GM12878 (cell line): ENCODE results near the gene GALNT11. TPM values are rescaled to one million over a fixed set of nuclear protein-coding genes. Genes with fewer than 3 reads are reported as not detected.

ENCODE experiments used
- ATAC-seq: fragments of 200-7000 bp; cut with Tn5 transposase; 3 replicates; pipeline ENCODE4 v1.9.1; 2020; ENCODE audit warnings: mild to moderate bottlenecking, moderate library complexity
- BruUV-seq: library from RNA; stranded (reverse); fragments of 400-500 nt; replicated peaks from 2 replicates; lab custom pipeline; 2021; lab: Mats Ljungman, UMichigan
- CTCF ChIA-PET: fragments of 300-600 bp; sonication (Branson Sonifier 250); formaldehyde crosslinking; extraction: SDS; loops from one replicate; lab custom pipeline; 2021; ENCODE audit warnings: inconsistent platforms; lab: Yijun Ruan, JAX
- POLR2A ChIA-PET: fragments of 350-600 bp; formaldehyde crosslinking; extraction: SDS; loops from one replicate; lab custom pipeline; 2021; ENCODE audit warnings: inconsistent platforms; lab: Charles Lee
- RAD21 ChIA-PET: fragments of 300-600 bp; sonication (Branson Sonifier 250); formaldehyde crosslinking; loops from one replicate; lab custom pipeline; 2023; ENCODE audit warnings: antibody characterized with exemption; ENCODE audit not compliant: unreplicated experiment; lab: Charles Lee
- SMC1A ChIA-PET: fragments of 300-600 bp; sonication (Branson Sonifier 250); formaldehyde crosslinking; loops from one replicate; lab custom pipeline; 2023; ENCODE audit not compliant: unreplicated experiment, uncharacterized antibody; lab: Charles Lee
- DNase-seq: peaks from one replicate; pipeline ENCODE4 v3.0.0-alpha.2; 2011; ENCODE audit warnings: low read depth, low spot score
- FAIRE-seq: peaks from 3 replicates; lab custom pipeline; 2011; peaks lifted over from hg19 to GRCh38; lab: Jason Lieb, UNC
- H2AFZ ChIP-seq: 2 replicates; pipeline ENCODE4 v1.6.0; 2011; ENCODE audit warnings: low read depth, low read length, control low read depth; ENCODE audit not compliant: control insufficient read depth
- H3K27ac ChIP-seq: 2 replicates; pipeline ENCODE4 v1.5.1; 2011; ENCODE audit warnings: control low read depth; ENCODE audit not compliant: control insufficient read depth, insufficient read depth
- H3K27me3 ChIP-seq, 2 experiments: replicated peaks in 1 of 2; 2 replicates each; pipeline versions ENCODE4 v1.6.0 to v1.6.1; 2011; ENCODE audit warnings: low read length in 1 of 2; ENCODE audit not compliant: control insufficient read depth in 2 of 2, insufficient read depth in 2 of 2
- H3K36me3 ChIP-seq, 2 experiments: 2 replicates each; pipeline ENCODE4 v1.5.1; 2011; ENCODE audit warnings: low read length in 1 of 2; ENCODE audit not compliant: control insufficient read depth in 2 of 2, insufficient read depth in 2 of 2
- H3K4me1 ChIP-seq: 2 replicates; pipeline ENCODE4 v1.6.1; 2011; ENCODE audit warnings: mild to moderate bottlenecking, low read length, moderate library complexity, mixed read lengths; ENCODE audit not compliant: control insufficient read depth, insufficient read depth
- H3K4me2 ChIP-seq: 2 replicates; pipeline ENCODE4 v1.6.0; 2011; ENCODE audit warnings: control low read depth; ENCODE audit not compliant: control insufficient read depth, insufficient read depth
- H3K4me3 ChIP-seq: fragments of 200-600 bp; sonication (generic); 2 replicates; pipeline ENCODE4 v1.5.1; 2016
- H3K79me2 ChIP-seq: 2 replicates; pipeline ENCODE4 v1.6.0; 2011; ENCODE audit warnings: low read length; ENCODE audit not compliant: control insufficient read depth, insufficient read depth
- H3K9ac ChIP-seq: 2 replicates; pipeline ENCODE4 v1.8.0; 2011; ENCODE audit warnings: low read length, control low read depth, mixed read lengths; ENCODE audit not compliant: control insufficient read depth, insufficient read depth
- H3K9me3 ChIP-seq: replicated peaks from 3 replicates; pipeline ENCODE4 v1.5.1; 2011; ENCODE audit warnings: mild to moderate bottlenecking, low read length; ENCODE audit not compliant: control insufficient read depth, insufficient read depth
- H4K20me1 ChIP-seq: 2 replicates; pipeline ENCODE4 v1.6.0; 2011; ENCODE audit not compliant: control insufficient read depth, insufficient read depth
- CEBPB ChIP-seq, 2 experiments: fragments of 150-350 bp in 1 of 2; IDR thresholded peaks; 2 replicates each; pipeline ENCODE4 v1.6.1; 2012 to 2014; ENCODE audit warnings: low read depth in 2 of 2, low read length in 2 of 2, borderline replicate concordance in 1 of 2, inconsistent platforms in 1 of 2
- CHD2 ChIP-seq: IDR thresholded peaks from 2 replicates; pipeline ENCODE4 v1.6.1; 2011; ENCODE audit warnings: low read depth, low read length, improper control_type of control experiment, borderline replicate concordance
- EGR1 ChIP-seq, 2 experiments: IDR thresholded peaks; 1 replicate in 1 of 2; 2 replicates in 1 of 2; pipeline ENCODE4 v1.6.1; 2011 to 2012; ENCODE audit warnings: low read depth in 2 of 2, low read length in 2 of 2, borderline replicate concordance in 1 of 2, mild to moderate bottlenecking in 1 of 2, moderate library complexity in 1 of 2
- LARP7 ChIP-seq: fragments of 450-650 bp; IDR thresholded peaks from 2 replicates; pipeline ENCODE4 v1.6.1; 2017; ENCODE audit warnings: mild to moderate bottlenecking
- NRF1 ChIP-seq: conservative IDR thresholded peaks from 2 replicates; pipeline ENCODE4 v1.6.1; 2011; ENCODE audit warnings: mild to moderate bottlenecking, low read depth, low read length, improper control_type of control experiment
- RELA ChIP-seq: fragments of 450-650 bp; IDR thresholded peaks from 2 replicates; pipeline ENCODE4 v1.8.0; 2014; ENCODE audit warnings: borderline replicate concordance; ENCODE audit not compliant: partially characterized antibody
- SMARCA5 ChIP-seq: fragments of 450-650 bp; IDR thresholded peaks from 2 replicates; pipeline ENCODE4 v1.6.1; 2017; ENCODE audit warnings: mild to moderate bottlenecking
- TCF3 ChIP-seq: IDR thresholded peaks from 2 replicates; pipeline ENCODE4 v1.6.1; 2012; ENCODE audit warnings: low read depth, mild to moderate bottlenecking, low read length, borderline replicate concordance; ENCODE audit not compliant: insufficient read depth
- WGBS: methylation state at CpG from one replicate; pipeline ENCODE4 v1.1.6; 2016; ENCODE audit warnings: low lambda C conversion rate; ENCODE audit not compliant: insufficient replicate concordance, insufficient coverage; ENCODE audit errors: missing lambda C conversion rate; 5-methylcytosine and 5-hydroxymethylcytosine counted together
- in situ Hi-C: fragments of 300-500 bp; cut with MboI; formaldehyde crosslinking; loops from 9 replicates; pipeline ENCODE4 v1.14.3; 2018; ENCODE audit warnings: mixed read lengths
- intact Hi-C: fragments of 100-400 bp; cut with micrococcal nuclease; formaldehyde crosslinking; loops from one replicate; pipeline ENCODE4 v1.14.2; 2022; ENCODE audit not compliant: unreplicated experiment
- polyA plus RNA-seq, 11 experiments: library from polyadenylated mRNA; depleted of rRNA in 4 of 11; unstranded in 6 of 11; stranded (reverse) in 5 of 11; fragments of >200 nt; fragmentation: Nextera tagmentation in 4 of 11; fragmentation: Illumina TruSeq in 1 of 11; extraction: Ambion mirVana in 4 of 11; extraction: Trizol in 1 of 11; gene quantifications; 1 replicate in 1 of 11; 2 replicates in 10 of 11; pipeline versions ENCODE4 v1.2.1 to v1.2.3, GENCODE V29; 2011 to 2016; ENCODE audit warnings: inconsistent platforms in 2 of 11, missing spikeins in 2 of 11, low read depth in 1 of 11
- total RNA-seq, 4 experiments: library from RNA; depleted of rRNA in 3 of 4; stranded (reverse); fragments of >200 nt in 3 of 4; fragmentation: Illumina TruSeq in 1 of 4; extraction: Trizol in 1 of 4; gene quantifications; 2 replicates each; pipeline versions ENCODE4 v1.2.1 to v1.2.3, GENCODE V29; 2013 to 2021
- TF ChIP-seq, protein P1 (sequence below): fragments of 450-650 bp; formaldehyde crosslinking; IDR thresholded peaks from 2 replicates; pipeline ENCODE4 v1.4.0; 2022; ENCODE audit warnings: mild to moderate bottlenecking, moderate library complexity
- TF ChIP-seq, protein P2 (sequence below): fragments of 450-650 bp; IDR thresholded peaks from 2 replicates; pipeline ENCODE4 v1.6.1; 2016; ENCODE audit warnings: mild to moderate bottlenecking, moderate library complexity, borderline replicate concordance

Gene GALNT11
- total and polyA plus RNA-seq, 10 of the 15 experiments (the other 5 are each of a cell fraction or from before 2014, with no cell fraction given) = 2.0 to 9.5 (median 6.4) TPM

DNA sequence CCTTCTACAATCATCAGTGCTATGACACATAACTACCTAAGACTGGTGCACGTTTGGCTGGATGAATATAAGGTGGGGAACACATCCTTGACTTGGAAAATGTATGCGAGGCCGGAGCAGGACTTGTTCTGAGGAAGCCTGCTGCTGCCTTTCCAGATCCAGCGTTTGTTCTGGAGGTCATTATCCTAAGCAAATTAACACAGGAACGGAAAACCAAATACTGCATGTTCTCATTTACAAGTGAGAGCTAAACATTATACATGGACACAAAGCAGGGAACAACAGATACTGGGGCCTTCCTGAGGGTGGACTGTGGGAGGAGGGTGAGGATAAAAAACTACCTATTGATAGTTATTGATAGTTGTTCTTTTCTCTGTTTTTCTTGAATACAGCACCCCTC, 10.8 kb upstream of the GALNT11 start (continued):
- TF ChIP-seq, protein P1, sequence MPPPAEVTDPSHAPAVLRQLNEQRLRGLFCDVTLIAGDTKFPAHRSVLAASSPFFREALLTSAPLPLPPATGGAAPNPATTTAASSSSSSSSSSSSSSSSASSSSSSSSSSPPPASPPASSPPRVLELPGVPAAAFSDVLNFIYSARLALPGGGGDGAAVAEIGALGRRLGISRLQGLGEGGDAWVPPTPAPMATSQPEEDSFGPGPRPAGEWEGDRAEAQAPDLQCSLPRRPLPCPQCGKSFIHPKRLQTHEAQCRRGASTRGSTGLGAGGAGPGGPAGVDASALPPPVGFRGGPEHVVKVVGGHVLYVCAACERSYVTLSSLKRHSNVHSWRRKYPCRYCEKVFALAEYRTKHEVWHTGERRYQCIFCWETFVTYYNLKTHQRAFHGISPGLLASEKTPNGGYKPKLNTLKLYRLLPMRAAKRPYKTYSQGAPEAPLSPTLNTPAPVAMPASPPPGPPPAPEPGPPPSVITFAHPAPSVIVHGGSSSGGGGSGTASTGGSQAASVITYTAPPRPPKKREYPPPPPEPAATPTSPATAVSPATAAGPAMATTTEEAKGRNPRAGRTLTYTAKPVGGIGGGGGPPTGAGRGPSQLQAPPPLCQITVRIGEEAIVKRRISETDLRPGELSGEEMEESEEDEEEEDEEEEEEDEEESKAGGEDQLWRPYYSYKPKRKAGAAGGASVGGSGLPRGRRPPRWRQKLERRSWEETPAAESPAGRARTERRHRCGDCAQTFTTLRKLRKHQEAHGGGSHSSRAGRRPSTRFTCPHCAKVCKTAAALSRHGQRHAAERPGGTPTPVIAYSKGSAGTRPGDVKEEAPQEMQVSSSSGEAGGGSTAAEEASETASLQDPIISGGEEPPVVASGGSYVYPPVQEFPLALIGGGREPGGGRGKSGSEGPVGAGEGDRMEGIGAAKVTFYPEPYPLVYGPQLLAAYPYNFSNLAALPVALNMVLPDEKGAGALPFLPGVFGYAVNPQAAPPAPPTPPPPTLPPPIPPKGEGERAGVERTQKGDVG (CRISPR knock-in tag) = no peak
- no peak for TF ChIP-seq EGR1 (IDR thresholded peaks at IDR 0.05; ENCODE audit: borderline replicate concordance in 1 of 2, low read depth in 2 of 2, low read length in 2 of 2)
- TF ChIP-seq, protein P2, sequence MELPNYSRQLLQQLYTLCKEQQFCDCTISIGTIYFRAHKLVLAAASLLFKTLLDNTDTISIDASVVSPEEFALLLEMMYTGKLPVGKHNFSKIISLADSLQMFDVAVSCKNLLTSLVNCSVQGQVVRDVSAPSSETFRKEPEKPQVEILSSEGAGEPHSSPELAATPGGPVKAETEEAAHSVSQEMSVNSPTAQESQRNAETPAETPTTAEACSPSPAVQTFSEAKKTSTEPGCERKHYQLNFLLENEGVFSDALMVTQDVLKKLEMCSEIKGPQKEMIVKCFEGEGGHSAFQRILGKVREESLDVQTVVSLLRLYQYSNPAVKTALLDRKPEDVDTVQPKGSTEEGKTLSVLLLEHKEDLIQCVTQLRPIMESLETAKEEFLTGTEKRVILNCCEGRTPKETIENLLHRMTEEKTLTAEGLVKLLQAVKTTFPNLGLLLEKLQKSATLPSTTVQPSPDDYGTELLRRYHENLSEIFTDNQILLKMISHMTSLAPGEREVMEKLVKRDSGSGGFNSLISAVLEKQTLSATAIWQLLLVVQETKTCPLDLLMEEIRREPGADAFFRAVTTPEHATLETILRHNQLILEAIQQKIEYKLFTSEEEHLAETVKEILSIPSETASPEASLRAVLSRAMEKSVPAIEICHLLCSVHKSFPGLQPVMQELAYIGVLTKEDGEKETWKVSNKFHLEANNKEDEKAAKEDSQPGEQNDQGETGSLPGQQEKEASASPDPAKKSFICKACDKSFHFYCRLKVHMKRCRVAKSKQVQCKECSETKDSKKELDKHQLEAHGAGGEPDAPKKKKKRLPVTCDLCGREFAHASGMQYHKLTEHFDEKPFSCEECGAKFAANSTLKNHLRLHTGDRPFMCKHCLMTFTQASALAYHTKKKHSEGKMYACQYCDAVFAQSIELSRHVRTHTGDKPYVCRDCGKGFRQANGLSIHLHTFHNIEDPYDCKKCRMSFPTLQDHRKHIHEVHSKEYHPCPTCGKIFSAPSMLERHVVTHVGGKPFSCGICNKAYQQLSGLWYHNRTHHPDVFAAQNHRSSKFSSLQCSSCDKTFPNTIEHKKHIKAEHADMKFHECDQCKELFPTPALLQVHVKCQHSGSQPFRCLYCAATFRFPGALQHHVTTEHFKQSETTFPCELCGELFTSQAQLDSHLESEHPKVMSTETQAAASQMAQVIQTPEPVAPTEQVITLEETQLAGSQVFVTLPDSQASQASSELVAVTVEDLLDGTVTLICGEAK = no peak
- TF ChIP-seq, all 136 proteins: peak for 0

DNA sequence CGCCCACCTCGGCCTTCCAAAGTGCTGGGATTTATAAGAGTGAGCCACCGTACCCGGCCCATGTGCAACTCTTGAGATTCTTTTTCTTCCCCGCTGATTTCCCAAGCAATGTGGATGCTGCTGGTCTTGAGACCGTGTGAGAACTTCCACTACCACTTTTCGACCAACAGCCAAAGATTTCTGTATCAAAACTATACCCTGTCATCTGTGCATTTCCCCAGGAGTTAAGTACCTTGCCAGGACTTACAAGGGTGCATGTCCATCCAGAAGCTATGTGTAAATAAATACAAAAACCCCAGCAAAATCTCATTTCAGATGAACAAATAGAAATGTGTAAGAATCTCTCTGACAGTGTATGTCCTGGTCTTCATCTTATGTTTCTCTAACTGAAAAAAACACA, 9.9 kb upstream of the GALNT11 start:
- no peaks in the 10 kb centered on the region for H3K9me3 ChIP-seq
- ATAC-seq (no peak), DNase-seq (no peak), FAIRE-seq (no peak)
- no peaks in the 10 kb centered on the region for H4K20me1 ChIP-seq
- POLR2A ChIA-PET = no interaction called here
- RAD21 ChIA-PET = no interaction called here
- no TSS peak for BruUV-seq
- intact Hi-C loops (no loop called here), in situ Hi-C loops (no loop called here)
- TF ChIP-seq CHD2 = no peak
- TF ChIP-seq, protein P2 = no peak
- no peak for TF ChIP-seq RELA
- TF ChIP-seq LARP7 = no peak
- no peak for TF ChIP-seq NRF1
- no peak for TF ChIP-seq TCF3
- no peak for TF ChIP-seq CEBPB (IDR thresholded peaks at IDR 0.05; ENCODE audit: borderline replicate concordance in 1 of 2, low read depth in 2 of 2, low read length in 2 of 2)
- TF ChIP-seq SMARCA5 = no peak
- no peak overlapping the region for H3K4me2 ChIP-seq
- no peak overlapping the region for H2AFZ ChIP-seq
- no peaks in the 10 kb centered on the region for H3K4me1 ChIP-seq
- no peaks in the 10 kb centered on the region for H3K36me3 ChIP-seq
- no peaks in the 10 kb centered on the region for H3K79me2 ChIP-seq
- no peak overlapping the region for H3K4me3 ChIP-seq
- 49% methylated on average over 7 of the region's 7 CpGs for WGBS
- SMC1A ChIA-PET = no interaction called here
- CTCF ChIA-PET = no interaction called here
- no peaks in the 10 kb centered on the region; a peak in 1 of 4 replicates for H3K27me3 ChIP-seq
- no peak overlapping the region for H3K27ac ChIP-seq
- no peak overlapping the region for H3K9ac ChIP-seq
